Measurements from ENCODE around the gene MYL4.
"Not testable (repeated sequence)": the region's sequence is repeated elsewhere in the genome, so short reads cannot be mapped to it uniquely, and the experiment has no call there.

Gene MYL4

GRCh38 chr17:47264166-47264565 lies 55.0 kb downstream of the MYL4 start:
- Mint-ChIP-seq H3K4me3 (no peak overlapping the region), H3K27me3 (peaks cover 13% of the 10 kb centered on the region), H3K27ac (no peak overlapping the region), H3K36me3 (no peaks in the 10 kb centered on the region), H3K4me1 (no peaks in the 10 kb centered on the region), H3K9me3 (peaks cover under 1% of the 10 kb centered on the region)

GRCh38 chr17:47265983-47266541 lies 56.9 kb downstream of the MYL4 start:
- H3K4me3 Mint-ChIP-seq = no peak overlapping the region
- H3K36me3 Mint-ChIP-seq = no peaks in the 10 kb centered on the region
- peaks cover 6% of the 10 kb centered on the region for H3K9me3 Mint-ChIP-seq
- H3K4me1 Mint-ChIP-seq = no peaks in the 10 kb centered on the region
- H3K27me3 Mint-ChIP-seq = peaks cover 8% of the 10 kb centered on the region
- no peak overlapping the region for H3K27ac Mint-ChIP-seq

GRCh38 chr17:47266782-47267181 lies 57.6 kb downstream of the MYL4 start:
- Mint-ChIP-seq H3K27ac (no peak overlapping the region), H3K4me1 (no peaks in the 10 kb centered on the region), H3K4me3 (no peak overlapping the region), H3K9me3 (peaks cover 6% of the 10 kb centered on the region), H3K27me3 (peaks cover 8% of the 10 kb centered on the region), H3K36me3 (no peaks in the 10 kb centered on the region)

GRCh38 chr17:47267354-47267828 lies 58.2 kb downstream of the MYL4 start:
- peaks cover 6% of the 10 kb centered on the region for H3K9me3 Mint-ChIP-seq
- no peak overlapping the region for H3K4me3 Mint-ChIP-seq
- H3K4me1 Mint-ChIP-seq = no peaks in the 10 kb centered on the region
- no peaks in the 10 kb centered on the region for H3K36me3 Mint-ChIP-seq
- peaks cover 6% of the 10 kb centered on the region for H3K27me3 Mint-ChIP-seq
- H3K27ac Mint-ChIP-seq = no peak overlapping the region

GRCh38 chr17:47268964-47269363 lies 59.8 kb downstream of the MYL4 start:
- not testable (repeated sequence) for H3K9me3 Mint-ChIP-seq, H3K4me3 Mint-ChIP-seq, H3K27ac Mint-ChIP-seq, H3K36me3 Mint-ChIP-seq, H3K4me1 Mint-ChIP-seq, H3K27me3 Mint-ChIP-seq

GRCh38 chr17:47269561-47270280 lies 60.6 kb downstream of the MYL4 start:
- not testable (repeated sequence) for H3K4me3 Mint-ChIP-seq, H3K9me3 Mint-ChIP-seq

GRCh38 chr17:47270946-47271705 lies 62.0 kb downstream of the MYL4 start:
- Mint-ChIP-seq H3K27ac (no peak overlapping the region), H3K4me3 (no peak overlapping the region), H3K9me3 (peaks cover 6% of the 10 kb centered on the region), H3K4me1 (no peaks in the 10 kb centered on the region), H3K27me3 (peaks cover 5% of the 10 kb centered on the region), H3K36me3 (no peaks in the 10 kb centered on the region)

More at GRCh38 chr17:47269561-47270280, 60.6 kb downstream of the MYL4 start:
- H3K4me1 Mint-ChIP-seq, H3K27me3 Mint-ChIP-seq, H3K36me3 Mint-ChIP-seq, H3K27ac Mint-ChIP-seq: not testable (repeated sequence)

- H3K27me3 Mint-ChIP-seq = peaks cover 3% of the 10 kb centered on the region
- no peaks in the 10 kb centered on the region for H3K4me1 Mint-ChIP-seq
- H3K36me3 Mint-ChIP-seq = no peaks in the 10 kb centered on the region
- H3K27ac Mint-ChIP-seq = peak overlapping the region; percentile 47
- H3K9me3 Mint-ChIP-seq = peaks cover 6% of the 10 kb centered on the region
- H3K4me3 Mint-ChIP-seq = no peak overlapping the region
These were observed 63.3 kb downstream of the MYL4 start for GRCh38 chr17:47272491-47272890.

GRCh38 chr17:47273245-47273644 lies 64.1 kb downstream of the MYL4 start:
- Mint-ChIP-seq H3K9me3 (peaks cover 6% of the 10 kb centered on the region), H3K27ac (no peak overlapping the region), H3K27me3 (peaks cover 3% of the 10 kb centered on the region), H3K4me1 (no peaks in the 10 kb centered on the region), H3K4me3 (no peak overlapping the region), H3K36me3 (no peaks in the 10 kb centered on the region)
